HCT116 (cell line): Measurements from ENCODE around the gene CRYBA4. TPM values are rescaled to one million over a fixed set of nuclear protein-coding genes. Genes with fewer than 3 reads are reported as not detected.
A peak's percentile ranks its signal among the peaks of the same experiment; 100 is the strongest.

Source experiments
- ATAC-seq: fragments of 200-7000 bp; cut with Tn5 transposase; 2 replicates; pipeline ENCODE4 v1.9.1; 2020; ENCODE audit warnings: mild to moderate bottlenecking, moderate library complexity
- Bru-seq: library from RNA; stranded (reverse); fragments of 400-500 nt; gene quantifications from one replicate; lab custom pipeline; 2021; lab: Mats Ljungman, UMichigan
- BruChase-seq, 2 experiments: library from RNA; stranded (reverse); fragments of 400-500 nt; gene quantifications; one replicate each; lab custom pipeline; 2021; lab: Mats Ljungman, UMichigan
- BruUV-seq: library from RNA; stranded (reverse); fragments of 400-500 nt; replicated peaks from 2 replicates; lab custom pipeline; 2021; lab: Mats Ljungman, UMichigan
- CTCF ChIA-PET: fragments of 300-600 bp; sonication (Branson Sonifier 250); formaldehyde crosslinking; loops from one replicate; lab custom pipeline; 2021; ENCODE audit warnings: antibody characterized with exemption; lab: Charles Lee
- POLR2A ChIA-PET: fragments of 300-600, 350-600 bp; sonication (Branson Sonifier 250); formaldehyde crosslinking; loops from one replicate; lab custom pipeline; 2021; ENCODE audit warnings: antibody characterized with exemption; lab: Charles Lee
- RAD21 ChIA-PET, 2 experiments: fragments of 300-600 bp; sonication (Branson Sonifier 250); formaldehyde crosslinking; loops; one replicate each; lab custom pipeline; 2023; ENCODE audit warnings: low total read pairs in 2 of 2; ENCODE audit not compliant: uncharacterized antibody in 2 of 2, unreplicated experiment in 2 of 2, low non-redundant PET in 1 of 2; lab: Charles Lee
- DNase-seq: peaks from one replicate; pipeline ENCODE4 v3.0.0-alpha.2; 2010; ENCODE audit warnings: low read depth, low spot score
- H2AFZ ChIP-seq: fragments of 200-600 bp; shearing (Covaris generic), sonication (generic); 2 replicates; pipeline ENCODE4 v1.6.1; 2017; ENCODE audit warnings: low read depth, mixed run types, mixed read lengths, antibody characterized with exemption, low read length; ENCODE audit not compliant: poor library complexity, severe bottlenecking
- H3K27ac ChIP-seq: 2 replicates; pipeline ENCODE4 v1.5.1; 2012; ENCODE audit warnings: low read depth, low read length
- H3K27me3 ChIP-seq: fragments of 200-600 bp; sonication (generic); 2 replicates; pipeline ENCODE4 v1.6.1; 2016; ENCODE audit warnings: mixed run types, low read length, mixed read lengths; ENCODE audit not compliant: insufficient read depth
- H3K36me3 ChIP-seq, 2 experiments: fragments of 200-500 bp in 1 of 2; fragments of 200-600 bp in 1 of 2; sonication (Bioruptor generic) in 1 of 2; sonication (generic) in 1 of 2; 2 replicates each; pipeline versions ENCODE4 v1.5.1 to v1.6.1; 2014 to 2016; ENCODE audit warnings: low read length in 2 of 2, inconsistent platforms in 1 of 2, mixed read lengths in 1 of 2, mixed run types in 1 of 2; ENCODE audit not compliant: insufficient read depth in 2 of 2, control insufficient read depth in 1 of 2
- H3K4me1 ChIP-seq, 2 experiments: fragments of 200-600 bp in 1 of 2; sonication (generic) in 1 of 2; 2 replicates each; pipeline versions ENCODE4 v1.5.1 to v1.6.1; 2012 to 2017; ENCODE audit warnings: low read length in 2 of 2, inconsistent platforms in 1 of 2, mild to moderate bottlenecking in 1 of 2, mixed read lengths in 1 of 2, mixed run types in 1 of 2, moderate library complexity in 1 of 2; ENCODE audit not compliant: insufficient read depth in 2 of 2, control insufficient read depth in 1 of 2
- H3K4me2 ChIP-seq: fragments of 200-600 bp; sonication (generic); 2 replicates; pipeline ENCODE4 v1.6.1; 2017; ENCODE audit warnings: mixed run types, low read length, mixed read lengths
- H3K4me3 ChIP-seq, 2 experiments: fragments of 200-600 bp in 1 of 2; sonication (generic) in 1 of 2; replicated peaks in 1 of 2; 2 replicates each; pipeline ENCODE4 v1.5.1; 2011 to 2016; ENCODE audit warnings: low read length in 2 of 2, control low read depth in 1 of 2, low read depth in 1 of 2, mild to moderate bottlenecking in 1 of 2, mixed read lengths in 1 of 2, mixed run types in 1 of 2
- H3K79me2 ChIP-seq: fragments of 200-600 bp; sonication (generic); 2 replicates; pipeline ENCODE4 v1.6.1; 2017; ENCODE audit warnings: mild to moderate bottlenecking, mixed run types, low read length, moderate library complexity, mixed read lengths; ENCODE audit not compliant: insufficient read depth
- H3K9ac ChIP-seq: fragments of 200-600 bp; sonication (generic); 2 replicates; pipeline ENCODE4 v1.6.1; 2016; ENCODE audit warnings: low read length, mixed read lengths
- H3K9me2 ChIP-seq: fragments of 200-600 bp; sonication (generic), shearing (Covaris generic); 2 replicates; pipeline ENCODE4 v1.6.1; 2017; ENCODE audit warnings: mixed run types, mild to moderate bottlenecking, moderate library complexity; ENCODE audit not compliant: insufficient read depth
- H3K9me3 ChIP-seq, 2 experiments: fragments of 200-500 bp in 1 of 2; fragments of 200-600 bp in 1 of 2; sonication (Bioruptor generic) in 1 of 2; sonication (generic) in 1 of 2; 2 replicates each; pipeline ENCODE4 v1.6.1; 2014 to 2017; ENCODE audit warnings: low read length in 2 of 2, mixed read lengths in 2 of 2, inconsistent platforms in 1 of 2, low read depth in 1 of 2, mild to moderate bottlenecking in 1 of 2, mixed run types in 1 of 2, moderate library complexity in 1 of 2; ENCODE audit not compliant: control insufficient read depth in 1 of 2, insufficient read depth in 1 of 2
- H4K20me1 ChIP-seq: fragments of 200-600 bp; sonication (generic), shearing (Covaris generic); 2 replicates; pipeline ENCODE4 v1.6.1; 2017; ENCODE audit warnings: mixed run types, mild to moderate bottlenecking, moderate library complexity; ENCODE audit not compliant: insufficient read depth
- CBX3 ChIP-seq: IDR thresholded peaks from 2 replicates; pipeline ENCODE4 v1.6.1; 2012; ENCODE audit warnings: low read depth
- CEBPB ChIP-seq: IDR thresholded peaks from 2 replicates; pipeline ENCODE4 v1.6.1; 2012; ENCODE audit warnings: low read depth
- ELF1 ChIP-seq: IDR thresholded peaks from 2 replicates; pipeline ENCODE4 v1.6.1; 2012; ENCODE audit warnings: low read depth, borderline replicate concordance
- EZH2phosphoT487 ChIP-seq: fragments of 200-600 bp; IDR thresholded peaks from 2 replicates; pipeline ENCODE4 v1.6.1; 2018; ENCODE audit warnings: antibody characterized with exemption, borderline replicate concordance
- FOSL1 ChIP-seq: IDR thresholded peaks from 2 replicates; pipeline ENCODE4 v1.6.1; 2012; ENCODE audit warnings: low read depth
- POLR2A ChIP-seq: IDR thresholded peaks from 2 replicates; pipeline ENCODE4 v1.7.0; 2011; ENCODE audit warnings: borderline replicate concordance; ENCODE audit not compliant: insufficient read depth, insufficient read length; ENCODE audit errors: extremely low read depth
- SIN3A ChIP-seq: IDR thresholded peaks from 2 replicates; pipeline ENCODE4 v1.6.1; 2012; ENCODE audit warnings: low read depth
- SP1 ChIP-seq: IDR thresholded peaks from 2 replicates; pipeline ENCODE4 v1.6.1; 2012; ENCODE audit warnings: low read depth
- YY1 ChIP-seq: IDR thresholded peaks from 2 replicates; pipeline ENCODE4 v1.6.1; 2011; ENCODE audit warnings: low read length, low read depth, moderate library complexity, mild to moderate bottlenecking; ENCODE audit not compliant: insufficient replicate concordance; ENCODE audit errors: extremely low read depth
- ZFX ChIP-seq: fragments of 450-650 bp; IDR thresholded peaks from 2 replicates; pipeline ENCODE4 v1.6.1; 2017
- ZNF274 ChIP-seq: fragments of 200-500 bp; sonication (Bioruptor generic); IDR thresholded peaks from 2 replicates; pipeline ENCODE4 v1.6.1; 2014; ENCODE audit warnings: mild to moderate bottlenecking, low read depth, low read length, inconsistent platforms
- intact Hi-C: fragments of 100-400 bp; cut with micrococcal nuclease; formaldehyde crosslinking; loops from 2 replicates; pipeline ENCODE4 v1.10.0; 2022
- long read RNA-seq: library from polyadenylated mRNA; unstranded; transcript quantifications from one replicate; pipeline ENCODE4 v2.0.0, GENCODE V29; 2021; ENCODE audit not compliant: unreplicated experiment
- polyA plus RNA-seq: library from polyadenylated mRNA; unstranded; fragments of >200 nt; gene quantifications from 2 replicates; pipeline ENCODE4 v1.2.1, GENCODE V29; 2012; ENCODE audit warnings: missing spikeins
- total RNA-seq: library from RNA; stranded (reverse); gene quantifications from one replicate; pipeline ENCODE4 v1.2.1, GENCODE V29; 2021; ENCODE audit not compliant: unreplicated experiment
- TF ChIP-seq, protein P1 (sequence below): IDR thresholded peaks from 2 replicates; pipeline ENCODE4 v1.6.1; 2012; ENCODE audit warnings: low read depth
- TF ChIP-seq, protein P2 (sequence below): IDR thresholded peaks from 2 replicates; pipeline ENCODE4 v1.6.1; 2011; ENCODE audit warnings: mild to moderate bottlenecking, low read length, moderate library complexity; ENCODE audit not compliant: insufficient replicate concordance; ENCODE audit errors: extremely low read depth
- TF ChIP-seq, protein P3 (sequence below): IDR thresholded peaks from 2 replicates; pipeline ENCODE4 v1.6.1; 2012

The CRYBA4 gene
- total RNA-seq, result not detected
- polyA plus RNA-seq, result 0.10 TPM in 1 of 2 replicates, not detected in the other
- not detected for Bru-seq, nascent RNA
- BruChase-seq, experiment 1, labeled RNA remaining after a 6-hour chase, result percentile 8 among the genes with signal in this experiment
- BruChase-seq, experiment 2, labeled RNA remaining after a 2-hour chase, result not detected
- long read RNA-seq, result 0 reads

DNA sequence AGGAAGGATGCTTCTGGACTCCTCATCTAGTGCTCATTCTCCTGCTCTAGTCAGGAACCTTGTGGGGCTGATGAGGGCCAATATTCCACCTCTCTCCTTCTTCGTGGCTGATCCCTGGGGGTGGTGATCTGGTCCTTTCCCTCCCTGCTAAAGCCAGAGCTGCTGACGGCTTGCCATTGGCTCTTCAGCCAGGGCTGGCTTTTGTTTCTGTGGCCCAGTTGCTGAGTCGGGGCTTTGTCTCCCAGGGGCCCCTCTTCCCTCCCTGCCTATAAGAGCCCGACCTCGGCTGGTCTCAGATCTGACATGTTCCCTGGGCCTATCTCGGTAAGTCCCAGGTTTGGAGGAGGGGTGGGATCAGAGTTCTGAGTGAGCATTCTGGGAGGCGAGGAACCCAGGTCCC lies at the start of gene CRYBA4:
CRYBA4 (plus strand) TSS at position 301 of the 400 bp plus-strand sequence. CDS start 634 bp downstream, outside the sequence.
- TF ChIP-seq, protein P1, sequence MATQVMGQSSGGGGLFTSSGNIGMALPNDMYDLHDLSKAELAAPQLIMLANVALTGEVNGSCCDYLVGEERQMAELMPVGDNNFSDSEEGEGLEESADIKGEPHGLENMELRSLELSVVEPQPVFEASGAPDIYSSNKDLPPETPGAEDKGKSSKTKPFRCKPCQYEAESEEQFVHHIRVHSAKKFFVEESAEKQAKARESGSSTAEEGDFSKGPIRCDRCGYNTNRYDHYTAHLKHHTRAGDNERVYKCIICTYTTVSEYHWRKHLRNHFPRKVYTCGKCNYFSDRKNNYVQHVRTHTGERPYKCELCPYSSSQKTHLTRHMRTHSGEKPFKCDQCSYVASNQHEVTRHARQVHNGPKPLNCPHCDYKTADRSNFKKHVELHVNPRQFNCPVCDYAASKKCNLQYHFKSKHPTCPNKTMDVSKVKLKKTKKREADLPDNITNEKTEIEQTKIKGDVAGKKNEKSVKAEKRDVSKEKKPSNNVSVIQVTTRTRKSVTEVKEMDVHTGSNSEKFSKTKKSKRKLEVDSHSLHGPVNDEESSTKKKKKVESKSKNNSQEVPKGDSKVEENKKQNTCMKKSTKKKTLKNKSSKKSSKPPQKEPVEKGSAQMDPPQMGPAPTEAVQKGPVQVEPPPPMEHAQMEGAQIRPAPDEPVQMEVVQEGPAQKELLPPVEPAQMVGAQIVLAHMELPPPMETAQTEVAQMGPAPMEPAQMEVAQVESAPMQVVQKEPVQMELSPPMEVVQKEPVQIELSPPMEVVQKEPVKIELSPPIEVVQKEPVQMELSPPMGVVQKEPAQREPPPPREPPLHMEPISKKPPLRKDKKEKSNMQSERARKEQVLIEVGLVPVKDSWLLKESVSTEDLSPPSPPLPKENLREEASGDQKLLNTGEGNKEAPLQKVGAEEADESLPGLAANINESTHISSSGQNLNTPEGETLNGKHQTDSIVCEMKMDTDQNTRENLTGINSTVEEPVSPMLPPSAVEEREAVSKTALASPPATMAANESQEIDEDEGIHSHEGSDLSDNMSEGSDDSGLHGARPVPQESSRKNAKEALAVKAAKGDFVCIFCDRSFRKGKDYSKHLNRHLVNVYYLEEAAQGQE, result no peak
- no peak for TF ChIP-seq YY1
- no peak for TF ChIP-seq FOSL1
- TF ChIP-seq SP1, result no peak
- TF ChIP-seq, protein P2, sequence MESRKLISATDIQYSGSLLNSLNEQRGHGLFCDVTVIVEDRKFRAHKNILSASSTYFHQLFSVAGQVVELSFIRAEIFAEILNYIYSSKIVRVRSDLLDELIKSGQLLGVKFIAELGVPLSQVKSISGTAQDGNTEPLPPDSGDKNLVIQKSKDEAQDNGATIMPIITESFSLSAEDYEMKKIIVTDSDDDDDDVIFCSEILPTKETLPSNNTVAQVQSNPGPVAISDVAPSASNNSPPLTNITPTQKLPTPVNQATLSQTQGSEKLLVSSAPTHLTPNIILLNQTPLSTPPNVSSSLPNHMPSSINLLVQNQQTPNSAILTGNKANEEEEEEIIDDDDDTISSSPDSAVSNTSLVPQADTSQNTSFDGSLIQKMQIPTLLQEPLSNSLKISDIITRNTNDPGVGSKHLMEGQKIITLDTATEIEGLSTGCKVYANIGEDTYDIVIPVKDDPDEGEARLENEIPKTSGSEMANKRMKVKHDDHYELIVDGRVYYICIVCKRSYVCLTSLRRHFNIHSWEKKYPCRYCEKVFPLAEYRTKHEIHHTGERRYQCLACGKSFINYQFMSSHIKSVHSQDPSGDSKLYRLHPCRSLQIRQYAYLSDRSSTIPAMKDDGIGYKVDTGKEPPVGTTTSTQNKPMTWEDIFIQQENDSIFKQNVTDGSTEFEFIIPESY, result no peak
- TF ChIP-seq EZH2phosphoT487, result no peak
- no peak for TF ChIP-seq ZNF274
- TF ChIP-seq CEBPB, result no peak
- TF ChIP-seq, protein P3, sequence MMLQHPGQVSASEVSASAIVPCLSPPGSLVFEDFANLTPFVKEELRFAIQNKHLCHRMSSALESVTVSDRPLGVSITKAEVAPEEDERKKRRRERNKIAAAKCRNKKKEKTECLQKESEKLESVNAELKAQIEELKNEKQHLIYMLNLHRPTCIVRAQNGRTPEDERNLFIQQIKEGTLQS, result no peak
- TF ChIP-seq ELF1, result no peak
- no peak for TF ChIP-seq SIN3A
- no peak for TF ChIP-seq ZFX
- TF ChIP-seq POLR2A, result no peak
- TF ChIP-seq CBX3, result no peak
- TF ChIP-seq, all 23 proteins: peak for 0

More for the DNA sequence above, at the start of gene CRYBA4:
- Histone ChIP-seq H3K27me3 (no peaks in the 10 kb centered on the region), H3K27ac (no peak within 1 kb of the TSS), H3K9ac (no peak within 1 kb of the TSS), H3K4me2 (no peak within 1 kb of the TSS), H2AFZ (no peak within 1 kb of the TSS), H3K4me3 (no peak within 1 kb of the TSS), H3K36me3 (no peaks in the 10 kb centered on the region), H3K79me2 (no peaks in the 10 kb centered on the region), H3K9me2 (no peaks in the 10 kb centered on the region), H3K9me3 (no peaks in the 10 kb centered on the region), H3K4me1 (no peaks in the 10 kb centered on the region), H4K20me1 (no peaks in the 10 kb centered on the region)
- CTCF ChIA-PET, result no interaction called here
- RAD21 ChIA-PET, result no interaction called here
- no peak for DNase-seq
- POLR2A ChIA-PET, result no interaction called here
- no peak for ATAC-seq
- no TSS peak for BruUV-seq
- intact Hi-C loops, result no loop called here
